PC-9 (cell line): ENCODE measurements around the gene RAC3.

Source experiments
- CTCF ChIP-seq: fragments of 200-600 bp; sonication (generic); conservative IDR thresholded peaks from 2 replicates; pipeline ENCODE4 v1.6.1; 2017; ENCODE audit warnings: mixed run types, antibody characterized with exemption, mild to moderate bottlenecking, moderate library complexity
- EZH2 ChIP-seq: fragments of 200-600 bp; sonication (generic); IDR thresholded peaks from 2 replicates; pipeline ENCODE4 v1.8.0; 2017; ENCODE audit warnings: antibody characterized with exemption, low read depth

GRCh38 chr17:82081966-82082365, 50.5 kb downstream of the RAC3 start:
- TF ChIP-seq EZH2 = no peak
- TF ChIP-seq CTCF = no peak
